ENCODE data around the gene CARS1.

Gene CARS1

DNA sequence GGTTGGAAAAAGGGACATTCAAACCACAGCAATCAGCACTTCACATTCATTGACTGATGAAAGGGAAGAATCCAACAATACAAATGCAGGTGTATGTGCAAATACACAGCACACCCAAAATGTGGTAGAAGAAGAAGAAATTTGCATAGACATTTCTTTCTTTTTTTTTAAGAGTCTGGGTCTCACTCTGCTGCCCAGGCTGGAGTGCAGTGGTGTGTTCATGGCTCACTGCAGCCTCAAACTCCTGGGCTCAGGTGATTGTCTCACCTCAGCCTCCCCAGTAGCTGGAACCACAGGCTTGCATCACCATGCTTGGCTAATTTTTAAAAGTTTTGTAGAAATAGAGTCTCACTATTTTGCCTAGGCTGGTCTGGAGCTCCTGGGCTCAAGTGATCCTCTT lies 21.9 kb downstream of the CARS1 start:
- H3K9ac ChIP-seq, result no peak overlapping the region
- H2AFZ ChIP-seq (ENCODE audit: low read depth), result no peak overlapping the region
- no peaks in the 10 kb centered on the region for H3K4me1 ChIP-seq (ENCODE audit: low read depth, poor library complexity, severe bottlenecking)
- TF ChIP-seq, protein P1, sequence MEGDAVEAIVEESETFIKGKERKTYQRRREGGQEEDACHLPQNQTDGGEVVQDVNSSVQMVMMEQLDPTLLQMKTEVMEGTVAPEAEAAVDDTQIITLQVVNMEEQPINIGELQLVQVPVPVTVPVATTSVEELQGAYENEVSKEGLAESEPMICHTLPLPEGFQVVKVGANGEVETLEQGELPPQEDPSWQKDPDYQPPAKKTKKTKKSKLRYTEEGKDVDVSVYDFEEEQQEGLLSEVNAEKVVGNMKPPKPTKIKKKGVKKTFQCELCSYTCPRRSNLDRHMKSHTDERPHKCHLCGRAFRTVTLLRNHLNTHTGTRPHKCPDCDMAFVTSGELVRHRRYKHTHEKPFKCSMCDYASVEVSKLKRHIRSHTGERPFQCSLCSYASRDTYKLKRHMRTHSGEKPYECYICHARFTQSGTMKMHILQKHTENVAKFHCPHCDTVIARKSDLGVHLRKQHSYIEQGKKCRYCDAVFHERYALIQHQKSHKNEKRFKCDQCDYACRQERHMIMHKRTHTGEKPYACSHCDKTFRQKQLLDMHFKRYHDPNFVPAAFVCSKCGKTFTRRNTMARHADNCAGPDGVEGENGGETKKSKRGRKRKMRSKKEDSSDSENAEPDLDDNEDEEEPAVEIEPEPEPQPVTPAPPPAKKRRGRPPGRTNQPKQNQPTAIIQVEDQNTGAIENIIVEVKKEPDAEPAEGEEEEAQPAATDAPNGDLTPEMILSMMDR (conservative IDR thresholded peaks at IDR 0.05; ENCODE audit: low read depth, low read length), result no peak
- no peaks in the 10 kb centered on the region for H3K27me3 ChIP-seq (ENCODE audit: insufficient read depth, low read depth)
- H3K4me2 ChIP-seq, result no peak overlapping the region
- H3K36me3 ChIP-seq (ENCODE audit: insufficient read depth), result no peaks in the 10 kb centered on the region
- H3K4me3 ChIP-seq (IDR thresholded peaks at IDR 0.05; ENCODE audit: insufficient read depth, low read depth, low read length), result no peak overlapping the region
- no peak overlapping the region for H3K27ac ChIP-seq
- H4K20me1 ChIP-seq (ENCODE audit: insufficient read depth), result no peaks in the 10 kb centered on the region
- no peaks in the 10 kb centered on the region; the same call in 1 of the 2 replicates for H3K79me2 ChIP-seq (ENCODE audit: insufficient read depth, low read depth)

DNA sequence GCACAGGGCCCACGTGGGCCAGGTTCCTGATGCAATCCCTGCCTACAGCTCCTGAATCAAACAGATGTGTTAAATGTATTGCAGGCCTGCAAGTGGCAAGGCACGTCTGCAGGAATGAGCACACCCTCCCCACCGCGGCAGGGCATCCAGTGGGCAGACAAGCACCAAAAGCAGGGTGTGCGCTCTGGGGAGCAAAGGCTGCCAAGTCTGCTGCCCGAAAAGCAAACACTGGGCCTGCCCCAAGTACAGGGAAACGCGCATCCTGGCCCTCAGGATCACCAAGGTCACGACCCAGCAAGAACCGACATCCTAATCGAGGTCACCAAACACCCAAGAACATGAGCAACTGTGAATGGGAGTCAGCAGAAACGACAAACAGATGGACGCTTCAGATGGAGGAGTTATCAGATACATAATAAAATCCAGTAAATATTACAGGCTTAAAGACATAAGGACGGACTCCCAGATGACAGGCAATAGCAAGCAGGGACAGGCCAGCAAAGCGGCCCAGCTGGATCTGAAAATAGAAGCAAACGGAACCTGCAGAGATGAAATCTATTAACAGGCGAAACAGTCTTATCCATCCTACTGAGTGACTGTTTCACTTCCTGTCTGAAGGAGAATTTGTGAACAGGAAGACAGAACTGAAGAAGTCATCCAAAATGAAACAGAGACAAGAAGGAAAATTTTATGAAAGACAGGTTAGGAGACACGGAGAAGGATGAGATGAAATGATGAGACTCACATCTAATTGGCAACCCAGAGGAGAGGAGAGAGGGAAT lies 26.7 kb downstream of the CARS1 start:
- Histone ChIP-seq H4K20me1 (ENCODE audit: insufficient read depth) (no peaks in the 10 kb centered on the region), H3K4me2 (no peak overlapping the region), H3K27ac (no peak overlapping the region), H2AFZ (ENCODE audit: low read depth) (no peak overlapping the region), H3K79me2 (ENCODE audit: insufficient read depth, low read depth) (no peaks in the 10 kb centered on the region; the same call in 1 of the 2 replicates), H3K27me3 (ENCODE audit: insufficient read depth, low read depth) (no peaks in the 10 kb centered on the region), H3K4me3 (IDR thresholded peaks at IDR 0.05; ENCODE audit: insufficient read depth, low read depth, low read length) (no peak overlapping the region), H3K36me3 (ENCODE audit: insufficient read depth) (no peaks in the 10 kb centered on the region), H3K4me1 (ENCODE audit: low read depth, poor library complexity, severe bottlenecking) (no peaks in the 10 kb centered on the region), H3K9ac (no peak overlapping the region)
- TF ChIP-seq, protein P1 (conservative IDR thresholded peaks at IDR 0.05; ENCODE audit: low read depth, low read length), result no peak

DNA sequence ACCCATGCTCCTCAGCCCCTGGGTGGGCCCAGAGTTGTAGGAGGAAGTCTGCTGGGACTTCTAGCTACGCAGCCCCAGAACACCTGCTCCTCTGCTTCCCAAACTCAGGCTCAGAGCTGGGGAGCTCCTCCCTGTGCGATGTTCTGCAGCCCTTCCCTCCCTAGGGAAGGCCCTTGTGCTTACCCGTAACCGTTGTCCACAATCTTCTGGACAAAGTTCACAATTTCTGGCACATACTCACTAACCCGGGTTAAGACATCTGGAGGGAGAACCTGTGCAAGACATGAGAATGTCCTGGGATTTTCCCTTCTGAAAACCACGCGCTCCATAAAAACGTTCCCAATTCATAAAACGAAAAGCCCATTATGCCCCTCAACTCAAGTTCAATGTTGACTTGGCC lies 28.4 kb downstream of the CARS1 start:
- no peak overlapping the region for H3K9ac ChIP-seq
- H3K36me3 ChIP-seq (ENCODE audit: insufficient read depth), result no peaks in the 10 kb centered on the region
- H3K4me3 ChIP-seq (IDR thresholded peaks at IDR 0.05; ENCODE audit: insufficient read depth, low read depth, low read length), result no peak overlapping the region

DNA sequence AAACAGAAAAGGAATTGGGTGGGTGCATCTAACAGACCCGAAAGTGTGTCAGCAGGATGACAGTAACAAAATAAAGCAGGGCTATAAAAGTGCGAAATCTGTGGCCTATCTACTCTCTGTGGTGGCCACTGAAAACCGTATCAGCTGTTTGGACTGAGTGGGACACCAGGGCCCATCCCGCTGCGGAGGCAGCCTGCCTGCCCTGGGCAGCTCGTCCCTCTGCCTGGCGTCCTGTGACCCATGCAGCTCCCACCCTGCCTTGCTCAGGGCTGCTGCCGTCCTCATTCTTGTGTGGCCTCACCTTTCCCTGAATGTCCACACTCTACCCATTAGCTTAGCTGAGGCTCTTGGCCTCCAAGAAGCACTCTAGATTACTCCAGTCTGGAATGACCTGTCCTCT lies 30.4 kb downstream of the CARS1 start:
- Histone ChIP-seq H3K4me3 (IDR thresholded peaks at IDR 0.05; ENCODE audit: insufficient read depth, low read depth, low read length) (no peak overlapping the region), H3K9ac (no peak overlapping the region)
- TF ChIP-seq, protein P1 (conservative IDR thresholded peaks at IDR 0.05; ENCODE audit: low read depth, low read length), result no peak

More for the DNA sequence above, 28.4 kb downstream of the CARS1 start:
- H3K4me2 ChIP-seq, result no peak overlapping the region
- H3K27ac ChIP-seq, result no peak overlapping the region
- H4K20me1 ChIP-seq (ENCODE audit: insufficient read depth), result no peaks in the 10 kb centered on the region
- H3K27me3 ChIP-seq (ENCODE audit: insufficient read depth, low read depth), result no peaks in the 10 kb centered on the region
- no peak overlapping the region for H2AFZ ChIP-seq (ENCODE audit: low read depth)
- TF ChIP-seq, protein P1 (conservative IDR thresholded peaks at IDR 0.05; ENCODE audit: low read depth, low read length), result no peak
- H3K4me1 ChIP-seq (ENCODE audit: low read depth, poor library complexity, severe bottlenecking), result no peaks in the 10 kb centered on the region
- H3K79me2 ChIP-seq (ENCODE audit: insufficient read depth, low read depth), result no peaks in the 10 kb centered on the region; the same call in 1 of the 2 replicates

More for the DNA sequence above, 30.4 kb downstream of the CARS1 start:
- Histone ChIP-seq H2AFZ (ENCODE audit: low read depth) (no peak overlapping the region), H3K79me2 (ENCODE audit: insufficient read depth, low read depth) (no peaks in the 10 kb centered on the region), H3K36me3 (ENCODE audit: insufficient read depth) (no peaks in the 10 kb centered on the region), H4K20me1 (ENCODE audit: insufficient read depth) (no peaks in the 10 kb centered on the region), H3K27ac (no peak overlapping the region), H3K4me2 (no peak overlapping the region), H3K27me3 (ENCODE audit: insufficient read depth, low read depth) (no peaks in the 10 kb centered on the region), H3K4me1 (ENCODE audit: low read depth, poor library complexity, severe bottlenecking) (peaks cover 14% of the 10 kb centered on the region)
